HEK293 (cell line): ENCODE data around the gene CCDC61.

Source experiments
- BCL11A ChIP-seq: fragments of 450-650 bp; formaldehyde crosslinking; IDR thresholded peaks from 2 replicates; pipeline ENCODE4 v1.5.1; 2016; ENCODE audit warnings: low read depth, missing biosample characterization, missing genetic modification characterization
- GLIS2 ChIP-seq: fragments of 450-650 bp; formaldehyde crosslinking; IDR thresholded peaks from 2 replicates; pipeline ENCODE4 v1.5.1; 2016; ENCODE audit warnings: missing biosample characterization, missing genetic modification characterization
- KLF1 ChIP-seq: fragments of 450-650 bp; formaldehyde crosslinking; IDR thresholded peaks from 2 replicates; pipeline ENCODE4 v1.5.1; 2016; ENCODE audit warnings: missing biosample characterization, missing genetic modification characterization
- KLF16 ChIP-seq: fragments of 450-650 bp; formaldehyde crosslinking; IDR thresholded peaks from 2 replicates; pipeline ENCODE4 v1.5.1; 2017; ENCODE audit warnings: missing biosample characterization, missing genetic modification characterization
- KLF7 ChIP-seq: fragments of 450-650 bp; formaldehyde crosslinking; IDR thresholded peaks from 2 replicates; pipeline ENCODE4 v1.5.1; 2016; ENCODE audit warnings: missing biosample characterization, missing genetic modification characterization, borderline replicate concordance
- KLF8 ChIP-seq: fragments of 450-650 bp; formaldehyde crosslinking; IDR thresholded peaks from 2 replicates; pipeline ENCODE4 v1.5.1; 2016; ENCODE audit warnings: missing biosample characterization, missing genetic modification characterization
- KLF9 ChIP-seq: fragments of 450-650 bp; formaldehyde crosslinking; IDR thresholded peaks from 2 replicates; pipeline ENCODE4 v1.5.1; 2016; ENCODE audit warnings: missing biosample characterization, missing genetic modification characterization, low read depth
- MZF1 ChIP-seq: fragments of 450-650 bp; formaldehyde crosslinking; IDR thresholded peaks from 2 replicates; pipeline ENCODE4 v1.5.1; 2017; ENCODE audit warnings: missing biosample characterization, missing genetic modification characterization, borderline replicate concordance
- SP7 ChIP-seq: fragments of 450-650 bp; formaldehyde crosslinking; IDR thresholded peaks from 2 replicates; pipeline ENCODE4 v1.5.1; 2016; ENCODE audit warnings: missing biosample characterization, missing genetic modification characterization
- ZBTB21 ChIP-seq: fragments of 450-650 bp; formaldehyde crosslinking; IDR thresholded peaks from 2 replicates; pipeline ENCODE4 v1.5.1; 2017; ENCODE audit warnings: missing biosample characterization, missing genetic modification characterization
- ZBTB48 ChIP-seq: fragments of 450-650 bp; formaldehyde crosslinking; IDR thresholded peaks from 2 replicates; pipeline ENCODE4 v1.5.1; 2016; ENCODE audit warnings: missing biosample characterization, missing genetic modification characterization
- ZNF2 ChIP-seq: fragments of 450-650 bp; formaldehyde crosslinking; IDR thresholded peaks from 2 replicates; pipeline ENCODE4 v1.5.1; 2016; ENCODE audit warnings: missing biosample characterization, missing genetic modification characterization
- ZNF248 ChIP-seq: fragments of 450-650 bp; formaldehyde crosslinking; IDR thresholded peaks from 2 replicates; pipeline ENCODE4 v1.5.1; 2017; ENCODE audit warnings: missing biosample characterization, missing genetic modification characterization
- ZNF404 ChIP-seq: fragments of 450-650 bp; formaldehyde crosslinking; IDR thresholded peaks from 2 replicates; pipeline ENCODE4 v1.5.1; 2017; ENCODE audit warnings: missing biosample characterization, missing genetic modification characterization
- ZNF416 ChIP-seq: fragments of 450-650 bp; formaldehyde crosslinking; IDR thresholded peaks from 2 replicates; pipeline ENCODE4 v1.5.1; 2016; ENCODE audit warnings: missing biosample characterization, missing genetic modification characterization
- ZNF529 ChIP-seq: fragments of 450-650 bp; formaldehyde crosslinking; IDR thresholded peaks from 2 replicates; pipeline ENCODE4 v1.5.1; 2017; ENCODE audit warnings: missing genetic modification characterization, missing biosample characterization; ENCODE audit not compliant: insufficient replicate concordance
- ZNF707 ChIP-seq: fragments of 450-650 bp; formaldehyde crosslinking; IDR thresholded peaks from 2 replicates; pipeline ENCODE4 v1.5.1; 2016; ENCODE audit warnings: missing biosample characterization, missing genetic modification characterization
- ZNF76 ChIP-seq: fragments of 450-650 bp; formaldehyde crosslinking; IDR thresholded peaks from 2 replicates; pipeline ENCODE4; 2016; ENCODE audit warnings: low read depth, missing biosample characterization, missing genetic modification characterization, borderline replicate concordance
- ZNF837 ChIP-seq: fragments of 450-650 bp; formaldehyde crosslinking; IDR thresholded peaks from 2 replicates; pipeline ENCODE4 v1.5.1; 2016; ENCODE audit warnings: missing biosample characterization, missing genetic modification characterization
- TF ChIP-seq, protein P1 (sequence below): fragments of 450-650 bp; formaldehyde crosslinking; conservative IDR thresholded peaks from 2 replicates; pipeline ENCODE4 v1.5.1; 2016; ENCODE audit warnings: low read depth, missing biosample characterization, missing genetic modification characterization
- TF ChIP-seq, protein P2 (sequence below): fragments of 450-650 bp; formaldehyde crosslinking; IDR thresholded peaks from 2 replicates; pipeline ENCODE4 v1.5.1; 2016; ENCODE audit warnings: missing biosample characterization, missing genetic modification characterization
- TF ChIP-seq, protein P3 (sequence below): fragments of 450-650 bp; formaldehyde crosslinking; IDR thresholded peaks from 2 replicates; pipeline ENCODE4 v1.5.1; 2017; ENCODE audit warnings: missing biosample characterization, missing genetic modification characterization
- TF ChIP-seq, protein P4 (sequence below): fragments of 450-650 bp; formaldehyde crosslinking; IDR thresholded peaks from 2 replicates; pipeline ENCODE4 v1.5.1; 2016; ENCODE audit warnings: missing biosample characterization, missing genetic modification characterization
- TF ChIP-seq, protein P5 (sequence below): fragments of 450-650 bp; formaldehyde crosslinking; IDR thresholded peaks from 2 replicates; pipeline ENCODE4 v1.5.1; 2016; ENCODE audit warnings: missing biosample characterization, missing genetic modification characterization, low read depth
- TF ChIP-seq, protein P6 (sequence below): fragments of 450-650 bp; formaldehyde crosslinking; IDR thresholded peaks from 2 replicates; pipeline ENCODE4 v1.5.1; 2016; ENCODE audit warnings: missing biosample characterization, missing genetic modification characterization
- TF ChIP-seq, protein P7 (sequence below): fragments of 450-650 bp; formaldehyde crosslinking; IDR thresholded peaks from 2 replicates; pipeline ENCODE4 v1.5.1; 2017; ENCODE audit warnings: missing biosample characterization, missing genetic modification characterization

Gene CCDC61

DNA sequence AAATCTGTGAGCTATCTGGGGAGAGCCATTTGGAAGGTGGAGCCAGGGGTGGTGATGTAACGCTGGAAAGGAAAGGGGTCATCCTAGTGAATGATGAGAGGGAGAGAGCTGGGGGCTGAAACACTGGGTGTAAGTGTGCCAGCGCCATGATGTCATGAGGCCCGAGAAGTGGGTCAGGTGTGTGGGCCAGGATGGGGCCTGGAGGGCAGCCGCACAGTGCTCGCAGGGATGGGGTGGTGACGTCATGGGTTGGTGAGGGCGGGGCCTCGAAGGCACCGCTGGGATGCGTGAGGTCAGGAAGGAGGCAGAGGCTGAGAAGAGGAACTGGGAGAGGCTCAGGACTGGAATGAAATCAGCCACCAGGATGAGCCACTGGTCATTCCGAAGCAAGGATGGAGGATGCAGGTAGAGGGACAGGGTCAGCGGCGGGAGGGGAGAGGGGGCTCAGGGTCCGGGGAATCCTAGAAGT, 4.4 kb downstream of the CCDC61 start (continued):
- TF ChIP-seq, protein P1, sequence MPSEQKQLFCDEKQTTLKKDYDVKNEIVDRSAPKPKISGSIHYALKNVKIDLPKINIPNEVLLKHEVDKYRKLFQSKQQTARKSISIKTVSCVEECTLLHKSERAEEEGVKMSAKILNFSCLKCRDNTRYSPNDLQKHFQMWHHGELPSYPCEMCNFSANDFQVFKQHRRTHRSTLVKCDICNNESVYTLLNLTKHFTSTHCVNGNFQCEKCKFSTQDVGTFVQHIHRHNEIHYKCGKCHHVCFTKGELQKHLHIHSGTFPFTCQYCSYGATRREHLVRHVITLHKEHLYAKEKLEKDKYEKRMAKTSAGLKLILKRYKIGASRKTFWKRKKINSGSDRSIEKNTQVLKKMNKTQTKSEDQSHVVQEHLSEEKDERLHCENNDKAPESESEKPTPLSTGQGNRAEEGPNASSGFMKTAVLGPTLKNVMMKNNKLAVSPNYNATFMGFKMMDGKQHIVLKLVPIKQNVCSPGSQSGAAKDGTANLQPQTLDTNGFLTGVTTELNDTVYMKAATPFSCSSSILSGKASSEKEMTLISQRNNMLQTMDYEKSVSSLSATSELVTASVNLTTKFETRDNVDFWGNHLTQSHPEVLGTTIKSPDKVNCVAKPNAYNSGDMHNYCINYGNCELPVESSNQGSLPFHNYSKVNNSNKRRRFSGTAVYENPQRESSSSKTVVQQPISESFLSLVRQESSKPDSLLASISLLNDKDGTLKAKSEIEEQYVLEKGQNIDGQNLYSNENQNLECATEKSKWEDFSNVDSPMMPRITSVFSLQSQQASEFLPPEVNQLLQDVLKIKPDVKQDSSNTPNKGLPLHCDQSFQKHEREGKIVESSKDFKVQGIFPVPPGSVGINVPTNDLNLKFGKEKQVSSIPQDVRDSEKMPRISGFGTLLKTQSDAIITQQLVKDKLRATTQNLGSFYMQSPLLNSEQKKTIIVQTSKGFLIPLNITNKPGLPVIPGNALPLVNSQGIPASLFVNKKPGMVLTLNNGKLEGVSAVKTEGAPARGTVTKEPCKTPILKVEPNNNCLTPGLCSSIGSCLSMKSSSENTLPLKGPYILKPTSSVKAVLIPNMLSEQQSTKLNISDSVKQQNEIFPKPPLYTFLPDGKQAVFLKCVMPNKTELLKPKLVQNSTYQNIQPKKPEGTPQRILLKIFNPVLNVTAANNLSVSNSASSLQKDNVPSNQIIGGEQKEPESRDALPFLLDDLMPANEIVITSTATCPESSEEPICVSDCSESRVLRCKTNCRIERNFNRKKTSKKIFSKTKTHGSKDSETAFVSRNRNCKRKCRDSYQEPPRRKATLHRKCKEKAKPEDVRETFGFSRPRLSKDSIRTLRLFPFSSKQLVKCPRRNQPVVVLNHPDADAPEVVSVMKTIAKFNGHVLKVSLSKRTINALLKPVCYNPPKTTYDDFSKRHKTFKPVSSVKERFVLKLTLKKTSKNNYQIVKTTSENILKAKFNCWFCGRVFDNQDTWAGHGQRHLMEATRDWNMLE (tag by site-specific recombination), result 0 out of 2 replicates have a peak, but pooled peaks have one; percentile 23
- TF ChIP-seq BCL11A (tag by site-specific recombination), result peak; percentile 63
- TF ChIP-seq ZNF837, result no peak
- TF ChIP-seq, protein P2, sequence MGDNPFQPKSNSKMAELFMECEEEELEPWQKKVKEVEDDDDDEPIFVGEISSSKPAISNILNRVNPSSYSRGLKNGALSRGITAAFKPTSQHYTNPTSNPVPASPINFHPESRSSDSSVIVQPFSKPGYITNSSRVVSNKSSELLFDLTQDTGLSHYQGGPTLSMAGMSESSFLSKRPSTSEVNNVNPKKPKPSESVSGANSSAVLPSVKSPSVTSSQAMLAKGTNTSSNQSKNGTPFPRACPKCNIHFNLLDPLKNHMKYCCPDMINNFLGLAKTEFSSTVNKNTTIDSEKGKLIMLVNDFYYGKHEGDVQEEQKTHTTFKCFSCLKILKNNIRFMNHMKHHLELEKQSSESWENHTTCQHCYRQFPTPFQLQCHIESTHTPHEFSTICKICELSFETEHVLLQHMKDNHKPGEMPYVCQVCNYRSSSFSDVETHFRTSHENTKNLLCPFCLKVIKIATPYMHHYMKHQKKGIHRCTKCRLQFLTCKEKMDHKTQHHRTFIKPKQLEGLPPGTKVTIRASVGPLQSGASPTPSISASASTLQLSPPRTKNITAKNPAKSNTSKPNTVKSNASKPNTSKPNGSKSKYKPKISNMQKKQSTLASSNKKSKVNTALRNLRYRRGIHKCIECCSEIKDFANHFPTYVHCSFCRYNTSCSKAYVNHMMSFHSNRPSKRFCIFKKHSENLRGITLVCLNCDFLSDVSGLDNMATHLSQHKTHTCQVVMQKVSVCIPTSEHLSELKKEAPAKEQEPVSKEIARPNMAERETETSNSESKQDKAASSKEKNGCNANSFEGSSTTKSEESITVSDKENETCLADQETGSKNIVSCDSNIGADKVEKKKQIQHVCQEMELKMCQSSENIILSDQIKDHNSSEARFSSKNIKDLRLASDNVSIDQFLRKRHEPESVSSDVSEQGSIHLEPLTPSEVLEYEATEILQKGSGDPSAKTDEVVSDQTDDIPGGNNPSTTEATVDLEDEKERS, result 0 out of 2 replicates have a peak, but pooled peaks have one; percentile 4
- TF ChIP-seq, protein P3, sequence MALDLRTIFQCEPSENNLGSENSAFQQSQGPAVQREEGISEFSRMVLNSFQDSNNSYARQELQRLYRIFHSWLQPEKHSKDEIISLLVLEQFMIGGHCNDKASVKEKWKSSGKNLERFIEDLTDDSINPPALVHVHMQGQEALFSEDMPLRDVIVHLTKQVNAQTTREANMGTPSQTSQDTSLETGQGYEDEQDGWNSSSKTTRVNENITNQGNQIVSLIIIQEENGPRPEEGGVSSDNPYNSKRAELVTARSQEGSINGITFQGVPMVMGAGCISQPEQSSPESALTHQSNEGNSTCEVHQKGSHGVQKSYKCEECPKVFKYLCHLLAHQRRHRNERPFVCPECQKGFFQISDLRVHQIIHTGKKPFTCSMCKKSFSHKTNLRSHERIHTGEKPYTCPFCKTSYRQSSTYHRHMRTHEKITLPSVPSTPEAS (tag by site-specific recombination), result peak; percentile 66
- peak; percentile 99 for TF ChIP-seq ZBTB21 (tag by site-specific recombination)
- TF ChIP-seq ZNF76 (tag by site-specific recombination), result peak; percentile 78; the same call in 1 of the 2 replicates
- no peak for TF ChIP-seq ZNF404
- TF ChIP-seq, protein P4, sequence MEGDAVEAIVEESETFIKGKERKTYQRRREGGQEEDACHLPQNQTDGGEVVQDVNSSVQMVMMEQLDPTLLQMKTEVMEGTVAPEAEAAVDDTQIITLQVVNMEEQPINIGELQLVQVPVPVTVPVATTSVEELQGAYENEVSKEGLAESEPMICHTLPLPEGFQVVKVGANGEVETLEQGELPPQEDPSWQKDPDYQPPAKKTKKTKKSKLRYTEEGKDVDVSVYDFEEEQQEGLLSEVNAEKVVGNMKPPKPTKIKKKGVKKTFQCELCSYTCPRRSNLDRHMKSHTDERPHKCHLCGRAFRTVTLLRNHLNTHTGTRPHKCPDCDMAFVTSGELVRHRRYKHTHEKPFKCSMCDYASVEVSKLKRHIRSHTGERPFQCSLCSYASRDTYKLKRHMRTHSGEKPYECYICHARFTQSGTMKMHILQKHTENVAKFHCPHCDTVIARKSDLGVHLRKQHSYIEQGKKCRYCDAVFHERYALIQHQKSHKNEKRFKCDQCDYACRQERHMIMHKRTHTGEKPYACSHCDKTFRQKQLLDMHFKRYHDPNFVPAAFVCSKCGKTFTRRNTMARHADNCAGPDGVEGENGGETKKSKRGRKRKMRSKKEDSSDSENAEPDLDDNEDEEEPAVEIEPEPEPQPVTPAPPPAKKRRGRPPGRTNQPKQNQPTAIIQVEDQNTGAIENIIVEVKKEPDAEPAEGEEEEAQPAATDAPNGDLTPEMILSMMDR (tag by site-specific recombination), result no peak
- peak; percentile 90 for TF ChIP-seq KLF16
- 0 out of 2 replicates have a peak, but pooled peaks have one; percentile 59 for TF ChIP-seq ZNF2 (tag by site-specific recombination)
- peak; percentile 83 for TF ChIP-seq KLF9 (tag by site-specific recombination)
- peak; percentile 74 for TF ChIP-seq KLF1 (tag by site-specific recombination)
- TF ChIP-seq, protein P5, sequence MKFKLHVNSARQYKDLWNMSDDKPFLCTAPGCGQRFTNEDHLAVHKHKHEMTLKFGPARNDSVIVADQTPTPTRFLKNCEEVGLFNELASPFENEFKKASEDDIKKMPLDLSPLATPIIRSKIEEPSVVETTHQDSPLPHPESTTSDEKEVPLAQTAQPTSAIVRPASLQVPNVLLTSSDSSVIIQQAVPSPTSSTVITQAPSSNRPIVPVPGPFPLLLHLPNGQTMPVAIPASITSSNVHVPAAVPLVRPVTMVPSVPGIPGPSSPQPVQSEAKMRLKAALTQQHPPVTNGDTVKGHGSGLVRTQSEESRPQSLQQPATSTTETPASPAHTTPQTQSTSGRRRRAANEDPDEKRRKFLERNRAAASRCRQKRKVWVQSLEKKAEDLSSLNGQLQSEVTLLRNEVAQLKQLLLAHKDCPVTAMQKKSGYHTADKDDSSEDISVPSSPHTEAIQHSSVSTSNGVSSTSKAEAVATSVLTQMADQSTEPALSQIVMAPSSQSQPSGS (tag by site-specific recombination), result peak; percentile 100
- TF ChIP-seq MZF1 (tag by site-specific recombination), result no peak
- TF ChIP-seq GLIS2 (tag by site-specific recombination), result peak; percentile 68
- peak; percentile 96 for TF ChIP-seq ZBTB48 (tag by site-specific recombination)
- TF ChIP-seq ZNF248, result no peak
- TF ChIP-seq, protein P6, sequence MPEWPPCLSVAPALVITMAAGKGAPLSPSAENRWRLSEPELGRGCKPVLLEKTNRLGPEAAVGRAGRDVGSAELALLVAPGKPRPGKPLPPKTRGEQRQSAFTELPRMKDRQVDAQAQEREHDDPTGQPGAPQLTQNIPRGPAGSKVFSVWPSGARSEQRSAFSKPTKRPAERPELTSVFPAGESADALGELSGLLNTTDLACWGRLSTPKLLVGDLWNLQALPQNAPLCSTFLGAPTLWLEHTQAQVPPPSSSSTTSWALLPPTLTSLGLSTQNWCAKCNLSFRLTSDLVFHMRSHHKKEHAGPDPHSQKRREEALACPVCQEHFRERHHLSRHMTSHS (tag by site-specific recombination), result peak; percentile 6; the same call in 1 of the 2 replicates
- TF ChIP-seq ZNF529, result no peak
- no peak for TF ChIP-seq KLF7 (tag by site-specific recombination)
- TF ChIP-seq ZNF707 (tag by site-specific recombination), result no peak
- TF ChIP-seq, protein P7, sequence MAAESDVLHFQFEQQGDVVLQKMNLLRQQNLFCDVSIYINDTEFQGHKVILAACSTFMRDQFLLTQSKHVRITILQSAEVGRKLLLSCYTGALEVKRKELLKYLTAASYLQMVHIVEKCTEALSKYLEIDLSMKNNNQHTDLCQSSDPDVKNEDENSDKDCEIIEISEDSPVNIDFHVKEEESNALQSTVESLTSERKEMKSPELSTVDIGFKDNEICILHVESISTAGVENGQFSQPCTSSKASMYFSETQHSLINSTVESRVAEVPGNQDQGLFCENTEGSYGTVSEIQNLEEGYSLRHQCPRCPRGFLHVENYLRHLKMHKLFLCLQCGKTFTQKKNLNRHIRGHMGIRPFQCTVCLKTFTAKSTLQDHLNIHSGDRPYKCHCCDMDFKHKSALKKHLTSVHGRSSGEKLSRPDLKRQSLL (tag by site-specific recombination), result no peak
- TF ChIP-seq KLF8 (tag by site-specific recombination), result peak; percentile 80
- TF ChIP-seq SP7 (tag by site-specific recombination), result peak; percentile 94
- 0 out of 2 replicates have a peak, but pooled peaks have one; percentile 32 for TF ChIP-seq ZNF416
